ENCODE data around the gene ADM.
A peak's percentile ranks its signal among the peaks of the same experiment; 100 is the strongest.

ADM gene

DNA sequence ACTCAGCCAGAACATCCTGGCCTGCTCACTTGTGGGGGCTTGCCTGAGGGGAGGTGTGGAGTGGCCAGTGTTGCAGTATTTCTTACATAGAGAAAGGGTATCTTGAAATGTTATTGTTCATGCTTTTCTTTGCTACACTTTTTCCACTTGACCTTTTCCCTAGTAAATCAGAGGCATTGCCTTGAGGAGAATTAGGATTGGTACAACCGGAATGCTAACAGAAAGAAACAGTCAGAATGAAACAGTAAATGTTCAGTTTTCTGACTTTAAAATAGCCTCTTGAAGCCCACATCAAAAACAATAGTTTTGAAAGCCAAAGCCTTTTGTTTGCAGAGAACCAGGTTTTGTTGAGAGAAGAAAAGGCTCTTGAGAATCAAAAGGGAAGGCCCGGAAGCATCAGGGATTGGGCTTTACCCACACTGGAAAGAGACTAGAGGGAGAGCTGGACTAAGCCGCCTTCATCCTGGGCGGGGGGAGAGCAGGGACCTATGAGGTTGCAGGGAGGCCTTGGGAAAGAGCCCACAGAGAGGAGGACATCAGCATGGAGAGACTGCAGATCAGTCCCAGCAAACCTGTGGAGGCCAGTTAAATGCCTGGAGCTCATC lies 12.4 kb downstream of the ADM start:
- no peak overlapping the region for H3K4me3 ChIP-seq (ENCODE audit: low read length)
- H3K4me1 ChIP-seq (ENCODE audit: insufficient read depth, low read length): peaks cover 25% of the 10 kb centered on the region; the same call in 1 of the 2 replicates
- peak overlapping the region; percentile 2; the same call in 1 of the 2 replicates for H3K9ac ChIP-seq (ENCODE audit: low read depth, low read length)
- H3K27ac ChIP-seq (ENCODE audit: low read length): peak overlapping the region; percentile 44
- H3K9me3 ChIP-seq (ENCODE audit: insufficient read depth, low read depth, low read length): no peaks in the 10 kb centered on the region
- no peaks in the 10 kb centered on the region for H3K27me3 ChIP-seq (ENCODE audit: insufficient read depth, low read length)
- H3K36me3 ChIP-seq (ENCODE audit: insufficient read depth, low read depth, low read length): no peaks in the 10 kb centered on the region

DNA sequence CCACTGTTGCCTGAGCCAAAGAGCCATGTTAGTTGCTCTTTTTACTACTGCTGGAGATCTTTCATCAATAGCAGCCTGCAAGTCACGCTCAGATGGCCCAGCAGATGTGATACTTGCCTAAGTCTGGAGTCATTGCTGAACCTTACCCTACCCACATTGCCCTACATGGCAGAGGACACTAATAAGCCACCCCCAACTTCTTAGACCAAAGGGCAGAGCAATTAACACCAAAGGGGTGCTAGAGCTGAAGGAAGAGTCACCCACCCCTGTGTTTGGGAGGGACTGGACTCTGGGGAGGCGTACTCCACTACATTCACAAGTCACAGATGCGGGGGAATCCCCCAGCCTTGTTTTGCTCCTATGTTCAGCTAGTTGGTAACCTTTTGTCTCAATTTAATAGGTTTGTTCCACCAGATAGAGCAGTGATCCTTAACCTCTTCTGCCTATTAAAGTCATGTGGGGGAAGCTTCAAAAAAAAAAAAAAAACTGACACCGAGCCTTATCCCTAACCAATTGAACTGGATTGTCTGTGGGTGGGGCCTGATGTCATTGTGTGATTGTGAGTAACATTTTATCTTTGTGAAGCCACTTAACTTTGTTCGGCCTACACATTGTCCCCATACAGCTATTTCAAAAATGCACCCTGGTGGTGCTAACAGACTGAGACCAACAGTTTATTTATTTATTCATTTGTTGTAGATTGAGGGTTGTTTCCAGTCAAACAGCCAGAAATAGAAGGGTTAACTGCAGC lies 13.1 kb downstream of the ADM start:
- Histone ChIP-seq H3K9me3 (ENCODE audit: insufficient read depth, low read depth, low read length) (no peaks in the 10 kb centered on the region), H3K27ac (ENCODE audit: low read length) (peak overlapping the region; percentile 44), H3K9ac (ENCODE audit: low read depth, low read length) (no peak overlapping the region), H3K4me1 (ENCODE audit: insufficient read depth, low read length) (peaks cover 30% of the 10 kb centered on the region), H3K27me3 (ENCODE audit: insufficient read depth, low read length) (no peaks in the 10 kb centered on the region), H3K36me3 (ENCODE audit: insufficient read depth, low read depth, low read length) (no peaks in the 10 kb centered on the region), H3K4me3 (ENCODE audit: low read length) (no peak overlapping the region)

DNA sequence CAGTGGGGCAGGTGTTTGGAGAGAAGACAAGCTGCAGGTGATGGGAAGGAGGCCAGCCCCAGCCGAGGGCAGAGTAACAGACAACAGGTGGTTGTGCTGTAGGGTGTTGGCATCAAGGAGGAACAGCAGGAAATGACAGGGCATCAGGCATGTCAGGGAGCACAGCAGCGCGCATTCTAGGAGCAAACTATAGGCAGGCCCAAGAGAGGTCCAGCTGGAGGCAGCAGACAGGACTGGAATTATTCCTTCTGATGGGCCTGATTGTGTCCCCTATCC lies 13.6 kb downstream of the ADM start:
- Histone ChIP-seq H3K36me3 (ENCODE audit: insufficient read depth, low read depth, low read length) (no peaks in the 10 kb centered on the region), H3K4me3 (ENCODE audit: low read length) (no peak overlapping the region), H3K4me1 (ENCODE audit: insufficient read depth, low read length) (peaks cover 34% of the 10 kb centered on the region), H3K27ac (ENCODE audit: low read length) (no peak overlapping the region), H3K27me3 (ENCODE audit: insufficient read depth, low read length) (no peaks in the 10 kb centered on the region), H3K9me3 (ENCODE audit: insufficient read depth, low read depth, low read length) (no peaks in the 10 kb centered on the region), H3K9ac (ENCODE audit: low read depth, low read length) (no peak overlapping the region)

DNA sequence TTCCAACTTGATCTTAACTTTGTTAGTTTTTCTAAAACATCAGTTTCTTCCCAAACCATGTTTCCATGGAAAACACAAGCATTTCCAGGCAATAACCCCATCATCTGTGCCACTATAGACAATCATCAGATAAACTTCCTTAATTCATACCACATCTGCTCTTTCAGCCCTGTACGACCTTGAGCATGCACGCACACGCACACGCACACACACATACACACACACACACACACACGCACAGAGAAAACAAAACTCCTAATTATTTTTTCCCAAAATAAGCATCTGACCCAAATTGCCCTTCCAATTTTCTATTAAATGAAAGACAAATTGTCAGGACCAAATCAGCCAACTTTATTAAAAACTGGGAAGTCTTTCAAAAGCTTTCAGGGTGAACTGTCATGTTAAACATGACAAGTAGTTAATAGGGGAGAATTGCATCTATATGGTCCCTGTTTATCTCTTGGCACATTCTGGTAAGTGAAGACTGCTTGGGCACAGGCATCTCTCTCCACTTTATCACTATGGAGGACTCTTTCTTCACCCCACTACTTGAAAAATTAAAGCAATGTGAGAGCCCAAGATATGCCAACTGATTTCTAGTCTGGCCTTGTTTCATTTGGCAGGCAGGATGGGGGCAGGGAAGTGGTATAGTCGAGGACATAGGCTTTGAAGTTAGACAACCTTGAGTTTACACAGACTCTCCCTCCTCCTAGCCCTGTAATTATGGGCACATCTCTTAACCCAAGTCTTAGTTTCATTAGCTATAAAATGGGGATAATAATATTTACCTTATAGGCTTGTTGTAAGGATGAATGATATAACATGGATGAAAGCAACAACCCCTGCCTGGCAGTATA lies 15.1 kb downstream of the ADM start:
- Histone ChIP-seq H3K9ac (ENCODE audit: low read depth, low read length) (no peak overlapping the region), H3K9me3 (ENCODE audit: insufficient read depth, low read depth, low read length) (no peaks in the 10 kb centered on the region), H3K36me3 (ENCODE audit: insufficient read depth, low read depth, low read length) (no peaks in the 10 kb centered on the region), H3K27me3 (ENCODE audit: insufficient read depth, low read length) (no peaks in the 10 kb centered on the region), H3K4me3 (ENCODE audit: low read length) (no peak overlapping the region), H3K27ac (ENCODE audit: low read length) (no peak overlapping the region), H3K4me1 (ENCODE audit: insufficient read depth, low read length) (peaks cover 33% of the 10 kb centered on the region)

DNA sequence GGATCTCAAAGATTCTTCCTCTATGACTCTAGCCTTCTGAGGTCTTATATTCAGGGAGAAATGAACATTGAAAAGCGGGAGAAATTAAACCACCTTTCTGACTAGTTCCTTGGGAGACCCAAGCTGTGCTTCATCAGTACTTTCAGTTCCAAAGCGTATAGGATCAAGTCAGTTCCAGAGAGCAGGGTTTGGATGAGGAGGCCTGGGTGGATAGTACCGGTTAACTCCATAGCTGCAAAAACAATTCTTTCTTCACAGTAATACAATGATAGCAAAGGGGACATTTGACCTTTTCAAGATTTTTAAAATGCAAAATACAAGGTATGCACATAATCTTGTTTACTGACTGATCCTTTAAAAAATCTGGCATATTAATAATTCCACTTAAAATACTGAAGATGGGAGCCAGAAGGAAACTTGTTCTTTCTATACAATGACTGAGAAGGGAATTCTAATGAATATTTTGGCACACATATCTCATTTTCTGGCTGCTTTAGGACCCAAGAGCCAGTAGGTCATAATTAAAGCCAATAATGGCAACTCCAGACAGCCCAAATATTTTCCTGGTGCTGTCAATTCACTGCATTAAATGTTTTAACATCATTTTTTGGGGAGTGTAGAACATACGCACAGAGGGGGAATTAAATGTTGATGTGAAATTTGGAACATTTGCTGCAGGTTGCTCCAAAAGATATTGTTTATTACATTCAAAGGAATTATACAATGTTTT lies 16.0 kb downstream of the ADM start:
- H3K27ac ChIP-seq (ENCODE audit: low read length): no peak overlapping the region
- no peaks in the 10 kb centered on the region for H3K9me3 ChIP-seq (ENCODE audit: insufficient read depth, low read depth, low read length)
- H3K4me1 ChIP-seq (ENCODE audit: insufficient read depth, low read length): peaks cover 33% of the 10 kb centered on the region

DNA sequence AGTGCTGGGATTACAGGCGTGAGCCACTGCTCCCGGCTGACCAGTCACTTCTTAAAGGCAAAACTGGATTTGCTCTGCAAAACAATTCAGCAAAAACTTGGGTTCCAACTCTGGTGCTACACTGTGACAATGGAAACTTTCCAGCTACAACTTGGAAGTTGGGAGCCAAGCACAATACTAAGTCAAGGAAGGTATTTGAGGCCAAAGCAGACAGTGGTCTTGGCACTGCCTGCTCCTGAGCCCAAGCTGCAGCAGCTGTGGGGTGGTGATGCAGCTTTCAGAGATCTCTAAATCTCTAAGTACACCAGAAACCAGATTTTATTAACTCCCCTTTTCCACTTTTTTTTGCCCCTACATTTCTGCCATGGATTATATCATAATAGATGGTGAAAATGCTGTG lies 17.5 kb downstream of the ADM start:
- no peak overlapping the region; the same call in 1 of the 2 replicates for H3K9ac ChIP-seq (ENCODE audit: low read depth, low read length)
- H3K4me3 ChIP-seq (ENCODE audit: low read length): no peak overlapping the region
- no peak overlapping the region for H3K27ac ChIP-seq (ENCODE audit: low read length)

More for the DNA sequence above, 16.0 kb downstream of the ADM start:
- H3K27me3 ChIP-seq (ENCODE audit: insufficient read depth, low read length): no peaks in the 10 kb centered on the region
- no peaks in the 10 kb centered on the region for H3K36me3 ChIP-seq (ENCODE audit: insufficient read depth, low read depth, low read length)
- H3K9ac ChIP-seq (ENCODE audit: low read depth, low read length): no peak overlapping the region
- no peak overlapping the region for H3K4me3 ChIP-seq (ENCODE audit: low read length)

DNA sequence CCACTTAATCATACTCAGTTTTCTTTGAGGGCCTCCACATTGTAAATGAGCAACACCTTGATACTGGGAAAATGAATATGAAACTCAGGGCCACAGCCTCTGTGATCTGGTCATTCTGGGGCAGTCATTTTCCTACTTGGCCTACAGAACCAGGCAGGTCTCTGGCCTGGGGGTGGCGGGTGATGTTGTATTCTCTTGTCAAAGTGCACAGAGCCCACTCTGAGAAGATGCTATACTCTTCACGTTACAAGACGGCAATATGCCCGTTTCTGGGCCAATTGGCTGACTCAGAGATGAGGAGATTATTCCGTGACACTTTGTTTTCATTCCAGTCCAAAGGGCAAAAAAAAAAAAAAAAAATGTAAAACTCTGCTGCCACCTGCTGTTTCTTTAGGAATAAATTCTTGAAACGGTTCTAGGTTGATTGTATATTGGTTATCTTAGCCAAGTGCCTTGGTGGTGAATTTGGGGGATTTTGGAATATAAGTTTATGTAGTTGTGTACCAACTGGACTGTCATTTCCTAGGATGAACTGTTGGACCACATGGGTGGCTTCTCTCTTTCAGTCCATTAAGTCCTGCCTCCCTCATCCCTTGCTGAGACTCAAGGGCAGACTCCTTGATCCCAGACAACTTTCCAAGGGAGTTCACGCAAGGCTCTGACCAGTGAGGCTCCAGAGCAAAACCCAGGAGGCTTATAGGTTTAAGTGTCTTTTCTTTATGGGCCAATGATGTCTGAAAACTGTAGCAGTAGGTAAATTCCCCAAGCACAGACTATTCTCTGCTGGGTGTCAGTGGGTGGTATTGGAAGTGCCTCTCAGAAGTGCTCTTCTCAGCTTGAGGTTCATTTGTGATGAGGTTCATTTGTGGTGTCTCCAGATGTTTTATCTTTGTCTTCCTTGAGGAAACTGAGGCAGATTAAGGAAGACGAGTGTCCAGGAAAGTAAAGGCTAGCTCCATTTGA lies 18.2 kb downstream of the ADM start:
- Histone ChIP-seq H3K4me1 (ENCODE audit: insufficient read depth, low read length) (peaks cover 24% of the 10 kb centered on the region), H3K4me3 (ENCODE audit: low read length) (no peak overlapping the region), H3K36me3 (ENCODE audit: insufficient read depth, low read depth, low read length) (no peaks in the 10 kb centered on the region), H3K9me3 (ENCODE audit: insufficient read depth, low read depth, low read length) (no peaks in the 10 kb centered on the region), H3K27ac (ENCODE audit: low read length) (no peak overlapping the region), H3K27me3 (ENCODE audit: insufficient read depth, low read length) (no peaks in the 10 kb centered on the region), H3K9ac (ENCODE audit: low read depth, low read length) (no peak overlapping the region; the same call in 1 of the 2 replicates)

More for the DNA sequence above, 17.5 kb downstream of the ADM start:
- H3K9me3 ChIP-seq (ENCODE audit: insufficient read depth, low read depth, low read length): no peaks in the 10 kb centered on the region
- H3K27me3 ChIP-seq (ENCODE audit: insufficient read depth, low read length): no peaks in the 10 kb centered on the region
- peaks cover 28% of the 10 kb centered on the region for H3K4me1 ChIP-seq (ENCODE audit: insufficient read depth, low read length)
- H3K36me3 ChIP-seq (ENCODE audit: insufficient read depth, low read depth, low read length): no peaks in the 10 kb centered on the region

DNA sequence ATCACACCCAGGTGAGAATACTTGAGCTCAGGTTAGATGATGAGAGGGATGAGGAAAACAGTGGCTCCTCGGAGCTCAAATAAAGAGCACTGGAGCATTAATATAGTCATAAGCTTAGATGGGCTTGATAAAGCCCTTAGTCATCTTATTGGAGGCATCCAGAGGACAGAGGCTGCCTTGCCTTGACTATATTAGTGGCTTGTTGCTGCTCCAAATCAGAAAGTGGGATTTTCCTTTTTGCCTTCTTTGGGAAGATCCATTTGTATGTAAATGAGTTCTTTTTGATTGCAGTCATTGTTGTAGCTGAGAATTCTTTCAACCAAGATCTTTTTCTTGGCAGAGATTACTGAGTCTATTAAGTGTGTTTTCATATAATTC lies 18.9 kb downstream of the ADM start:
- Histone ChIP-seq H3K9ac (ENCODE audit: low read depth, low read length) (no peak overlapping the region; the same call in 1 of the 2 replicates), H3K27me3 (ENCODE audit: insufficient read depth, low read length) (no peaks in the 10 kb centered on the region), H3K27ac (ENCODE audit: low read length) (no peak overlapping the region), H3K4me3 (ENCODE audit: low read length) (no peak overlapping the region), H3K4me1 (ENCODE audit: insufficient read depth, low read length) (peaks cover 19% of the 10 kb centered on the region), H3K9me3 (ENCODE audit: insufficient read depth, low read depth, low read length) (no peaks in the 10 kb centered on the region), H3K36me3 (ENCODE audit: insufficient read depth, low read depth, low read length) (no peaks in the 10 kb centered on the region)

DNA sequence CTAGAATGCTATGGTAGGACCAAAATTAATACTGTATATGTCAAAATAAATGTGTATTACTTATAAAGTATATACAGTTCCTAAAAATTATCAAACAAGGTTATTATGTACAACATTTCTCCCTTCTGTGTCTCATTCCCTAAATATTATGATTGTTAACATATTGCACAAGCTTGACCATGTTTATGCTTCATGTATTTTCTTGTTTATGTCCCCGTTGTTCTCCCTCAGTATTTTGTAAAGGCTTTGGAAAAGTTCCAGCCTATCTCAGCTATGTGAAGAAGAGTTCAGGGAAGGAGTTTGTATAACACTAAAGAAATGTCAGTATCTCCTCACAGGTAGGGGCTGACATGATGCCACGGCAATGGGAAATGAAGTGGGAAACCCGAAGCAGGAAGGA lies 19.6 kb downstream of the ADM start:
- Histone ChIP-seq H3K4me1 (ENCODE audit: insufficient read depth, low read length) (peaks cover 18% of the 10 kb centered on the region), H3K9me3 (ENCODE audit: insufficient read depth, low read depth, low read length) (no peaks in the 10 kb centered on the region), H3K36me3 (ENCODE audit: insufficient read depth, low read depth, low read length) (no peaks in the 10 kb centered on the region), H3K9ac (ENCODE audit: low read depth, low read length) (no peak overlapping the region), H3K27ac (ENCODE audit: low read length) (no peak overlapping the region), H3K4me3 (ENCODE audit: low read length) (no peak overlapping the region), H3K27me3 (ENCODE audit: insufficient read depth, low read length) (no peaks in the 10 kb centered on the region)

DNA sequence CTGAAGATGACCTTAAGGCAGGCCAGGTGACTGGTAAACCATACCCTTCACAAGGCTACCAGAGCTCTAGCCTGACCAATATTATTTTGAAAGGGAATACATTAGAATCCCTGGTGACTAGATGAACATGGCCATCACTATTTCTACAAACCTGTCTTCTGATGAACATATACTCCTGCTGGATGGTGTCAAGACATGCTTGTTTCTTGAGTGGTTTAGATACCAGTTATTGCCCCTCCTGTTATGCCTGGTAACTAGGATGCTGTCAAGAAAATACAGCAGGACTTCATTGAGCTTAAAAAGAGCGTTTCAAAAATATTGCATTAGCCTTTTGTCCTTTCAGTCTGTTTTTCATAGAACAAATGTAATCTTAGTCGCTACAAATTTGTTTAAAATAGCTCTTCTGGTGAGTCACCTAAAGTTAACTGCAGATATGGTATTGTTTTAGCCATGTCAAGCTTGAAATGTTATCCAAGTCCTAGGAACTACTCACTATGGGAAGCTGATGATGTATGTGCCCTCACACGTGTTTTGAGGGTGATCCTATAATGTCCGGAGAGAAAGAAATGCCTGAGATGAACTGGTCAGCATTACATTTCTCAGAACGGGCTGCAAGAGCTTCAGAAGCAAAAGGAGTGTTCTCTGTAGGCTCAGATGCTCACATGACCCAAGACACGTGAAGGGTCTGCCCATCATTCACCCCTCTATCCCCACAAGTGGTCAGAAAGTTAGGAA lies 20.6 kb downstream of the ADM start:
- Histone ChIP-seq H3K9ac (ENCODE audit: low read depth, low read length) (no peak overlapping the region), H3K4me1 (ENCODE audit: insufficient read depth, low read length) (peaks cover 17% of the 10 kb centered on the region), H3K9me3 (ENCODE audit: insufficient read depth, low read depth, low read length) (no peaks in the 10 kb centered on the region), H3K36me3 (ENCODE audit: insufficient read depth, low read depth, low read length) (no peaks in the 10 kb centered on the region), H3K4me3 (ENCODE audit: low read length) (no peak overlapping the region), H3K27me3 (ENCODE audit: insufficient read depth, low read length) (no peaks in the 10 kb centered on the region), H3K27ac (ENCODE audit: low read length) (no peak overlapping the region)
